HG03064 (cell line): ENCODE data around the gene NANP.
"Not testable (repeated sequence)": the region's sequence is repeated elsewhere in the genome, so short reads cannot be mapped to it uniquely, and the experiment has no call there.

Experiments used
- ATAC-seq: cut with Tn5 transposase; IDR thresholded peaks from one replicate; pipeline ENCODE4 v1.9.1; 2021; ENCODE audit warnings: low read depth; ENCODE audit not compliant: unreplicated experiment

NANP gene

GRCh38 chr20:25623736-25624499 is at the start of gene NANP:
Gene NANP (minus strand): TSS chr20:25624014. CDS start chr20:25623948, 66 bp downstream.
- ATAC-seq = peak; percentile 86

- ATAC-seq = no peak
These were observed 48.9 kb upstream of the NANP start for GRCh38 chr20:25672659-25673235.

DNA sequence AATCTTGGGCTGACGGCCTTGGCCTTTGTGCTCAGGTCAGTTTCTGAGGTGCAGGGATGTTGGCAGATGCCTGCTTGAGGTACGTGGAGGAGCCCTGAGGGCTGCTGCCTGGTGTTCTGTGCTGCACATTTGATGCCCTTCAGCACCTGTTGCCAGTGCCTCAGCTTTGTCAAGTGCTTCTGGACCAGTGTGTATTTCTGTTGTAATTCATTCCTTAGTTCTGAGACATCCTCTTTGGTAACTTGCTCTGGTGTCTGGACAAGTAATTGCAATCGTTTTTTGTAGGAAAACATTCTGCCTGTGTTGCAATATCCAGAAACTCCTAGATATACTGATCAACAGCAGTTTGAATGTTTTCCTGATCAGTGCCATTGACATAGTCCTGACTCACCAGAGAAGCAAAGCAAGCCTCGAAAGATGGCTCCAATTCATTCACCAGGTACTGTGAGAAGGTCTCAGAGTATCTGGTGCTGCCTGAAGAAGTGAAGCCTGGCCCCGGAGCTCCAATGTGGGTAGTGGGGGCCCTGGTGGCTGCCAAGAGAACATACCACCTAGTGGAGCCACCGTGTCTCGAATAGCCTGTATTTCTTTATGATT is 46.1 kb upstream of the NANP start:
- no peak for ATAC-seq

DNA sequence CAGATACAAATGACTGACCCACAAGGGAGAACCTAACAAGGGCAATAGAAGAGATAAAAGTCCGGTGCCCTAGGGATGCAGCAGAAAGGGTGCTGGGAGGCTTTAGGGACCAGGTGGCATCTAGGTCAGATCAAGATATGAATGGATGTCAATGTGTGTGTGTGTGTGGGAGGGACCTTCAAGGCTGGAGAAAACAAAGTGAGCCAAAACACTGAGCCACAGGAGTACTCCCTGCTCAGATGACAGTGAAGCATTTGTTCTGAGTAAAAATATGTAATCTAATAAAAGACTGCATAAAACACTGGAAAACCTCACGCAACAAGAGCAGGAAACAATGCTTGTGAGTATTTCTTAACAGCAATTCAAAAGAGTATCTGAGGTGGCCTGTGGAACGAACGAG is 44.6 kb upstream of the NANP start:
- ATAC-seq = no peak

DNA sequence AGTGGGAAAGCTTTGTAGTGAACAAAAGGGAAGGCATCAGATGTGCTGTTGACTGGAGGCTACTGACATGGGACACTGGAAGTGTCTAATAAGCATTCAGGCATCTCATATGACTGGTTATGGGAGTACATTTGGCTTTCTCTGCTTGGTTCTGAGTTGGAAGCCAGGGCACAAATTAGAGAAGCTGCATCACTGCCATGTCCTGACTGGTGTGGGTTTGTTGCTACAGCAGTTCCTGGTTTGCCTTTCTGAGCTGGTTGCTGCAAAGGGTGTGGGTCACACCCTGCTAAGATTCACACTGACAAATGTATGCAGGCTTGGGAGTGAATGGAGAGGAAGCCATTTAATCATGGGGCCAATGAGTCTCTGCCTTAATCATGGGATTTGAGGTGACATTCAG is 36.2 kb upstream of the NANP start:
- no peak for ATAC-seq

DNA sequence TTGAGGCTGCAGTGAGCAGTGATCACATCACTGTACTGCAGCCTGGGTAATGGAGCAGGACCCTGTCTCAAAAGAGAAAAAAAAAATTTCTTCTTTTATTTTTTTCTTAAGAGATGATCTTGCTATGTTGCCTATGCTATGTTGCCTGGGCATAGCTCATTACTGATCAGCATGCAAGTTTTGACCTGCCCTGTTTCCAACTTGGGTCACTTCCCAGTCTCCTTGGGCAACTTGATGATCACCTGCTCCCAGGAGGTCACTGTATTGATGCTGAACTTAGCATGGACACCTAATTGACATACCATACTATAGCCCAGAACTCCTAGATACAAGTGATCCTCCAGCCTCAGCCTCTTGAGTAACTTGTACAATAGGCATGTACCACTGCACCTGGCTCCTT is 30.7 kb upstream of the NANP start:
- ATAC-seq = no peak

DNA sequence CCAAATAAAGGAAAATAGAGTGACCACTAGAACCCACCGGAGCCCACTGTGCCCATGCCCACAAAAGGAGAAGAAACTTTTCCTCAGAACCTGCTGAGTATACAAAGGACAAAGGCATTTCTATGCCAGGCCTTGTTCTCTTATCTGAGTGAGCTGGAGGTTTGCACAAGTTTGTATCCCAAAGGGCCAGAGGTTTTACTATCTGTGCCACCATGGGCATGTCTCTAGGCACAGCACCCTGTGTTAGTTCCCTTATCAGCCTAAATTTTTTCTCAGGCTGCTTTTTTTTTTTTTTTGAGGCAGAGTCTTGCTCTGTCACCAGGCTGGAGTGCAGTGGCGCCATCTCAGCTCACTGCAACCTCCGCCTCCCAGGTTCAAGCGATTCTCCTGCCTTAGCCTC is 29.1 kb upstream of the NANP start:
- not testable (repeated sequence) for ATAC-seq

DNA sequence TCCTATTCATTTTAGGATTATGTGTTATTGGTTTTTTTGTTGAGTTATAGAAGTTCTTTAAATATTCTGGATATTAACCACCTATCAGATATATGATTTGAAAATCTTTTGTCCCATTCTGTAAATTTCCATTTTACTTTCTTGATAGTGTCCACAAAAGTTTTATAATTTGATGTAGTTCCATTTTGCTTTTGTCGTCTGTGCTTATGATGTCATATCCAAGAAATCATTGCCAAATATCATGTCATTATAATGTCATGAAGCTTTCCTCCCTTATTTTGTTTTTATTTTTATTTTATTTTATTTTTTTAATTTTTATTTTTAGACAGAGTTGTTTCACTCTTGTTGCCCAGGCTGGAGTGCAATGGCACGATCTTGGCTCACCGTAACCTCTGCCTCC is 21.0 kb upstream of the NANP start:
- ATAC-seq = no peak

- ATAC-seq = no peak
These were observed 19.9 kb upstream of the NANP start for GRCh38 chr20:25643716-25644115.

GRCh38 chr20:25637247-25637646 is 13.4 kb upstream of the NANP start:
- ATAC-seq = no peak

- ATAC-seq = no peak
These were observed 9.4 kb upstream of the NANP start for GRCh38 chr20:25632940-25633790.

GRCh38 chr20:25630615-25631014 is 6.8 kb upstream of the NANP start:
- not testable (repeated sequence) for ATAC-seq

- no peak for ATAC-seq
These were observed 6.1 kb upstream of the NANP start for GRCh38 chr20:25629816-25630499.

DNA sequence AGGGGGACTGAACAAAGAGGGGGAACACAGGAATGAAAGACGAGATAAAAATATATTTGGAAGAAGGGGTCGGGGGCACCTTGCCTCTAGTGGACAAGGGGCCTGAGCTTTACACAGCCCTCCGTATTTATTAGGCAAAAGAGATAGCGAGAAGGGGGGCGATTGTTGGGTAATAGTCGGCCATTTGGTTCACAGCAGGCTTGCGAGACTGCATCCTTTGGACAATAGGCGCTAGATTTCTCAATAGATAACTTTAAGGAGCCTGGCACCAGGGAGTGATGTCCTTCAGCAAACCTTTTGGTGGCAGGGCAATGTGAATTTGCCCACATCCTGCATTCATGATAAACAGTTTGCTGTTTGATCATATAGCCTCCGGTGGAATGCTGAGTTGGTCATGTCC is 3.0 kb upstream of the NANP start:
- no peak for ATAC-seq

GRCh38 chr20:25624500-25624939 is 706 bp upstream of the NANP start:
- ATAC-seq = no peak

GRCh38 chr20:25623225-25623735 is 534 bp downstream of the NANP start:
- ATAC-seq = peak; percentile 9

GRCh38 chr20:25622450-25623224 is 1.2 kb downstream of the NANP start:
- ATAC-seq = no peak

GRCh38 chr20:25622049-25622448 is 1.8 kb downstream of the NANP start:
- no peak for ATAC-seq

GRCh38 chr20:25619514-25619913 is 4.3 kb downstream of the NANP start:
- no peak for ATAC-seq
